GM08714 (cell line): Measurements from ENCODE around the gene C4BPB.
A peak's percentile ranks its signal among the peaks of the same experiment; 100 is the strongest.

Experiments used
- H3K4me3 ChIP-seq: fragments of 200-500 bp; sonication (Bioruptor generic); 2 replicates; pipeline ENCODE4 v1.5.1; 2014; ENCODE audit warnings: mild to moderate bottlenecking, low read length, inconsistent platforms
- ZNF274 ChIP-seq: IDR thresholded peaks from 2 replicates; pipeline ENCODE4 v1.6.1; 2012; ENCODE audit warnings: mild to moderate bottlenecking, low read depth, low read length

Gene C4BPB

DNA sequence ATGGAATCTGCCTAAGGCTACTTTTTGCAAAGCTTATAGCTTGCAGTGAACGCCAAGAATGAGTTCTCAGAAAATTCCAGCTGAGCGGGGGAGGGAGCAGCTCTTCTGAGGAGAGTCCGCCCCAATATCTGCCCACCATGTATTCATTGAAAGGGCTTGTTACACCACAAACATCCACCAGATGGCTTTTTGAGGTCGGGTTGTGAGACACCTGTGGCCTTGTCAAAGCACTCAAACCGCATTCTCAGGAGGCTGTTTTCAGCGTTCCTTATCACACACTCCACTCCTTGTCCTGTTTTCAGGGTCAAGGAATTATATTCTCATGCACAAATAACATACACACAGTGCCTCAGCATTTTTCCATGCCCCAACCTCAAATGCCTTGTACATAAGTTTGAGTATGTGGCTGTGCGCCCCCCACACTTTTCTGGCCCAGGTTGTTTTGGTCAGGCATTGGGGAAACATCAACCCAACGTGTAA, 3.9 kb upstream of the C4BPB start:
- no peak for TF ChIP-seq ZNF274
- H3K4me3 ChIP-seq, result no peak overlapping the region

DNA sequence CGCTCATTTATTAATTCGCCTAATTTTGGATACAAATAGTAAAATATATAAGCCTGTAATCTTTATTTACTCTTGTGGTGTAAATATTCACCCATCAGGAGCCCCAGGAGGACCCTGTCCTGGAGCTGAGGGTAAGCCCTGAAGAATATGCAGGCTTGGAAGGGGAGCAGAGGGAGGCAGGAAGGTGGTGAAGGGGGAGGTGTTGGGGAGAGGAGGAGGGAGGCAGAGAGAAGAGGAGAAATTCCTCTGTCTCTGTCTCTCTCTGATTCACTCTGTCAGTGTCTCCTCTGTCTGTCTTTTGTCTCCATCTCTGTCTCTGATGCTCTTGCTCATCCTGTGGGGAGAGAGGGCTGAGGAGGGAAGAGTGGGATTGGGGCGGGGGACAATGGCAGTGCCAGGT, 2.8 kb upstream of the C4BPB start:
- TF ChIP-seq ZNF274, result no peak
- no peak overlapping the region for H3K4me3 ChIP-seq

DNA sequence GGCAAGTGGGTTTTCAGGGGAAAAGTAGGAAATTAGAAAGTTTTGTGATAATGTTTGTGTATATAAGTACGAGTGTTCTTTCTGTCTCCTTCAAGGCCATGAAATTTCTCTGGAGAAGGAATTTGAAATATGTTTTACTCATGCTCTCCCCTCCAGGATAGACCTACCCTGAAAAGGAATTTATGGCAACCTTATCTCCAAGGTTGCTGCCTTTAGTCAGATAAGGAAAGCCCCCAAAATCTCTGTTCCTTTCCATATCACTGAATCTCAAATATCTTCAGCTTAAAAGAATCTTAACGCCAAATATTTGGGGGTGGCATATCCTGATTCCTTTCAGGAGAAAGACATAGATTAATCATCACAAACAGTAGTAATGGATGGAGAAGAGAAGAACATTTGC, 499 bp upstream of the C4BPB start:
- no peak overlapping the region for H3K4me3 ChIP-seq

DNA sequence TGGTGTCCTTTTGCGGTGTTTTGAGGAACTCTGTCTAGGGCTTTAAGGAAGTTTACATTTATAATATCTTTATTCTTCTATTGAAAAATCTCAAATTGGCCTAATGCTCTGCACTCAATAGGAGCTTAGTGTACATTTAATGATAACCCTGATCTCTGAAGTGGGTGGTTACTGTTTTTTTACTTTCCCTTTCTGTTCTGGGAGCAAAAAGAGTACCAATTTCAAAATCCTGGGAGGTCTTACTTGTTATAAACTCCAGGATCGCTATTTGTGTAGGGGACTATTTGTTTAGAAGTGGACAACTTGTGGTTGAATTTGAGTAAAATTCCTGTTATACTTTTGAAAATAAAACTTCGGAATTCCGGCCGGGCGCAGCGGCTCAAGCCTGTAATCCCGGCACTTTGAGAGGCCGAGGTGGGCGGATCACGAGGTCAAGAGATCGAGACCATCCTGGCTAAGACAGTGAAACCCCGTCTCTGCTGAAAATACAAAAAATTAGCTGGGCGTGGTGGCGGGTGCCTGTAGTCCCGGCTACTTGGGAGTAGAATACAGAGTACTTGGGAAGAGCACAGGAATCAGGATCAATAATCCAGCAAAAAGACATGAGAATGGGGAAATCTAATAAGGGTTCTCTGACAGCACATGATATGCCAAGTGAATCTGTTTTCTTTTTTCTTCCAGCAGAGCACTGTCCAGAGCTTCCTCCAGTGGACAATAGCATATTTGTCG, 1.1 kb downstream of the C4BPB start:
- H3K4me3 ChIP-seq, result peak overlapping the region; percentile 77; the same call in 1 of the 2 replicates
- TF ChIP-seq ZNF274, result no peak

More for the DNA sequence above, 499 bp upstream of the C4BPB start:
- no peak for TF ChIP-seq ZNF274

DNA sequence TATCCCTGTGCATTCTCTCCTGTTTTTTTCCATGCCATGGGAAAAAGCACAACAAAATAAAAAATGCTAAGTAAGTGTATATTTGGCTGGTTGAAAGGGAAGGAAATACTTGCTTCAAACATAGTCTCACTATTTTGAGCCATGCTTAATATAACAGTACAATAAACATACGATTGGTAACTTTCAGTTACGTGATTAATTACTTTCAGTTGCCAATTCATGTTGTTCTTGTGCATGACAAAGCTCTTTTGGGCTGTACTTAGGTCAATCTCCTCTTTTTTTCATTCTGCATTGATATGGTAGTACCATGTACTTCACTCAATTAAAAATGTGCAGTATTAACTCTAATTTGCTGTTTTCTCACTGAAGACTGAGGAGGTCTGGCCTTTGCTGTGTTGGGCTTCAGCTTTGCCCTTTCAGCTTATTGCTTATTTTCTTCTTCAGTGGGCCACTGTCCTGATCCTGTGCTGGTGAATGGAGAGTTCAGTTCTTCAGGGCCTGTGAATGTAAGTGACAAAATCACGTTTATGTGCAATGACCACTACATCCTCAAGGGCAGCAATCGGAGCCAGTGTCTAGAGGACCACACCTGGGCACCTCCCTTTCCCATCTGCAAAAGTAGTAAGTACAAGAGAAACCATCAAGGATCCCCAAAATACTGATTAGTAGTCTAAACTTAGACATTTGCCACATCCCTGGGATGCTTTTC, 2.7 kb downstream of the C4BPB start:
- no peak for TF ChIP-seq ZNF274
- no peak overlapping the region for H3K4me3 ChIP-seq

DNA sequence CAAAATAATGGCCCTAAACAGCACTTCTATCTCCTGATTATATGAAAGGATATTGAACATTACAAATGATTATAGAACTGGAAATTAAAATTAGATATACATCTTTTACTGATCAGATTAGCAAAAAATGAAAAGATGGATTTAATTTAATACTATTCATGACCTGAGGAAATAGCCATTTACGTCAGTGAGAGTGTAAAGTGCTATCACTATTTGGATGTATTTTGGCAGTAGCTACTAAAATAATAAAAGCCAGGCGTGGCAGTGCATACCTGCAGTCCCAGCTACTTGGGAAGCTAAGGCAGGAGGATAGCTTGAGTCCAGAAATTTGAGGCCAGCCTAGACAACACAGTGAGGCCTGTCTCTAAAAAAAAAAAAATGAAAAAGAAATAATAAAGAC, 5.3 kb downstream of the C4BPB start:
- no peak for TF ChIP-seq ZNF274
- no peak overlapping the region for H3K4me3 ChIP-seq

DNA sequence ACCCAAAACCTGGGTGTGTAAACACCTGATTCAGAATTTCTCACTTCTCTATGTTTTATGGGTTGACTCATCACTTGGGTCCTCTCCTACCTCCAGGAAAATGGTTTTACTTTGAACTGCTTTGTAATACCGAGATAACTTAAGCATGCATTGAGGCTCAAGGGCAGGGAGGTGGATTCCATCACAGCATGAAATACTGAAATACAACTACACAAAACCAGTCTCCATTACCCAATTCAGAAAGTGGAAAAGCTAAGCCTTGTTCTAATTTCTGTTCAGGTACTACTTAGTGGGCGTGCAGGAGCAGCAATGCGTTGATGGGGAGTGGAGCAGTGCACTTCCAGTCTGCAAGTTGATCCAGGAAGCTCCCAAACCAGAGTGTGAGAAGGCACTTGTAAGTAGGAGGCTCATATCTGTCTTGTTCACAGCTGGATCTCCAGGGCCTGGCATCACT, 9.2 kb downstream of the C4BPB start:
- H3K4me3 ChIP-seq, result no peak overlapping the region
- no peak for TF ChIP-seq ZNF274

DNA sequence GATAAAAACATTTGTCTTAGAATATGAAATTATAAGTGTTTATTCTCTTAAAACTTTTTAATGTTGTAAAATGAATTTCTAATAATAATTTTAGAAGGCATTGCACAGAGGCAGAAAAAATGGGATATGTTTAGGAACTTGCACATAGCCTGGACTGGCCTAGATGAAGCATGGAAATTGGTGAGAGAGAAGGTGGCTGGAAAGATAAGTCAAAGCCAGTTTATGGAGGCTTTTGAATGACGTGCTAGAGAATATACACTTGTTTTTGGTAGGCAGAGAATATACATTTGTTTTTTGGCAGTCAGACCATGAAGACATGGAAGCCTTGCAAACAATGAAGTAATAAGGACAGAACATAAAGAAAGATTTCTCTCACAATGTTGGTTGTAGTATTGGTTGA, 13.1 kb downstream of the C4BPB start:
- TF ChIP-seq ZNF274, result no peak

DNA sequence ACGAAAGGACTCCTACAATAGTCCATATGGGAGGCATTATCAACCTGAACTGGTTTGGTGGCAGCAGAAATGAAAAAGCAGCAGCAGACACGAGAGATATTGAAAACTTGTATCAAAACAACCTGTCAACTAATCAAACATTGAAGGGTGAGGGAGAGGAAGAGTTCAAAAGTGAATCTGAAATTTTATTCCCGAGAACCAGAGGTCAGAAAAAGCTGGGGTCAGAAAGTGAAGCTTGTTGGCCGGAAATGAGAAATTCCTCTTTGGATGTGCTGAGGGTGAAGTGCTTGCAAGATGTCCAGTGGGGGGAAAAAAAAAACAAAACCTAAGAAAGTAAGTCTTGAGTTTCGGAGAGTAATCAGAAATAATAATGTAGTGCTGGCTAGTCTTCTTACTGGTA, 13.5 kb downstream of the C4BPB start:
- H3K4me3 ChIP-seq, result no peak overlapping the region
- TF ChIP-seq ZNF274, result no peak

More for the DNA sequence above, 13.1 kb downstream of the C4BPB start:
- no peak overlapping the region for H3K4me3 ChIP-seq

DNA sequence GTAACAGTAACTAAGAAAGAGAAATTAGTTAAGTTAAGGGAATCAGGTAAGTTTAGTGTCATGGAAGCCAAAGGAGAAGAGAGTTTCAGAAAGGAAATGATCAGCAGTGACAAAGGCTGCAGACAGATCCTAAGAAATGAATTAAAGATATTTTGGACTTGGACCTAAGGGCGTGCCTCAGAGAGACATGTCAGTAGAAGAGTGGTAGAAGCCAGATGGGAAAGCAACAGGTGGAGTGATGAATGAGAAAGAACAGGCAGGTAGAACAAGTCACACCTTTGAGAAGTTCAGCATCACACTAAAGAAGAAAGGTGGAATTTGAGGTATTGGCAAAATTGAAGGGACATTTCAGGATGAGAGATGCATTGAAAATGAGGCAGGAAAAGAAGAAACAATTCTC, 14.0 kb downstream of the C4BPB start:
- H3K4me3 ChIP-seq, result no peak overlapping the region
- TF ChIP-seq ZNF274, result no peak

DNA sequence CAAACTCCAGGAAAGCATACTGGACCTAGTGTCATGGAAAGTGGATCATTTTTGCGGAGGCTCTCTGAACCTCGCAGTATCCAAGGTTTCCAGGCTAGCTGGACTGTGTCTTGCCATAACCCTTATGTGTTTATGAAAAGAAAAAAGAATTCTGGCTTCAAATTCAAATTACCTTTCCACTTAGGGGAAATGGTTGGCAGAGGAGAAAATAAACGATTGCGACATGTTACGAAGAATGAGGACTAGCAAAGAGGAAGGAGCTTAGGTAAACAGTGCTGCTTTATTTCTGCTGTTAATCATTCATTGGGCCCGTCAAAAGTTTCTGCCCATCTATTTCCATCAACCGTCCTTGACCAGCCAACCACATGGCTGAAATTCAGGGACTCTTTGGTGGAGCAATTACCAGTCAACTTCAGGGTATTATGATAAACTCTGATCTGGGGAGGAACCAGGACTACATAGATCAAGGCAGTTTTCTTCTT, 15.3 kb downstream of the C4BPB start, which contains the start of gene C4BPA:
Gene C4BPA, plus strand, starts transcription at position 342 of the 482 bp plus-strand sequence. CDS start 8,793 bp downstream, outside the sequence.
- no peak for TF ChIP-seq ZNF274
- H3K4me3 ChIP-seq, result no peak within 1 kb of the TSS

DNA sequence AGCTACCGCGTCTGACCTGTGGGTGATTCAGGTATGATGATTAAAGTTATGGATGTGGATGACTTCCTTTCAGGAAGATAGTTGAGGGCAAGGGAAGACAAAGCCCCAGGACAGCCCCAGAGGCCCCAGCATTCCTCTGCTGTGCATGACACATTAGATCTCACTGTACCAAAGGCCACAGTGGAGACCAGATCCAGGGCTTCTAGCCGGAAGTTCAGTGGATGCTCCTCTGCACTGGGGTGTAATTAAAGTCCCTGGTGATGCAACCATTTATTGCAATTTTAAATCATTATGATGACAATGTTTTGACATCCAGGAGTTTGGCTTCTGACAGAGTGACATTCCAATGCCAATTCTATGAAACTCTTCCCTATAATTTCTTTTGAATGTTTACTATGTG, 20.3 kb downstream of the C4BPB start:
- no peak overlapping the region for H3K4me3 ChIP-seq
- no peak for TF ChIP-seq ZNF274

DNA sequence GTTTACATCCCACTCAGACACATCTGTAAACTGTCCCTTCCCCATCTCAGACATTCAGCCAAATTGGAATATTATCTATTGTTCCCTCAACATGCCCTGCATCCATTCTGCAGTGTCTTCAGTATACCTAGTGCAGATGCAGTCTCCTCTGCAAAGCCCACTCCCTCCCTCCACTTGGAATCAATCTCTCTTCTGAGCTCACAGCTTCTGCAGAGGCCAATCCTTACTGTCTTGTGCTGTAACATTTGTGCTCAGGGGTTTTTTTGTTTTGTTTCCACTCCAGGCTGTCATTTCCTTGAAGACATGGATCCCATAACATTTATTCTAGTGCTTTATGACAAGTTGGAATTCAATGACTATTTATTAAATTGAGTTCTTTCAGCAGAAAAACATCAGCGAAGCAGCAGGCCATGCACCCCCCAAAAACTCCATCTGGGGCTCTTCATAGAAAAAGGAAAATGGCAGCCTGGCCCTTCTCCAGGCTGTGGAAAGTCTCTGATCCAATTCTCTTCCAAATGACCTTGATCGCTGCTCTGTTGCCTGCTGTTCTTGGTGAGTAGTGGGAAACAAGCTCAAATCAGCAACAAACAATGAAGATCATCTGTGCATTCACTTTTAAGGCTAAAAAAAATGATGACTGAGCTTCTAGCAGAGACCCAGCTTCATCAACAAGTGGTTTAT, 24.1 kb downstream of the C4BPB start:
- TF ChIP-seq ZNF274, result no peak
- H3K4me3 ChIP-seq, result no peak overlapping the region

DNA sequence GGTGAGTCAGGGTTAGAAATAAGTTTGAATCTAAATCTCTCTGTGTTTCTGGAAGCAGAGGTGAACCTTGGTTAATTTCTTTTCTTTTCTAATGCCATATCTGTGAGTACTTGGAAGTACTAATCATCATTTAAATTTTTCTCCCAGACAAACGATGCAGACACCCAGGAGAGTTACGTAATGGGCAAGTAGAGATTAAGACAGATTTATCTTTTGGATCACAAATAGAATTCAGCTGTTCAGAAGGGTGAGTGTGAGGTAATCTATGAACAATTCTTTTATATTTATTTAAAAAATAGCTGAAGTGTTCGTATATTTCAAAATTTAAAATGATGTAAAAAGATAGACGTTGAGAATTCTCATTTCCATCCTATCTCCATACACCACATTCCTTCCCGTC, 26.6 kb downstream of the C4BPB start:
- TF ChIP-seq ZNF274, result no peak
- H3K4me3 ChIP-seq, result no peak overlapping the region
